Neuron (in vitro differentiated cells): ENCODE results near the gene KIR3DL3.
"Not testable (repeated sequence)": the region's sequence is repeated elsewhere in the genome, so short reads cannot be mapped to it uniquely, and the experiment has no call there.

ENCODE experiments used
- H2AFZ ChIP-seq: one replicate; pipeline ENCODE4 v1.6.1; 2013; ENCODE audit warnings: low read depth, mild to moderate bottlenecking, inconsistent platforms, low read length, moderate library complexity
- H3K27me3 ChIP-seq: one replicate; pipeline ENCODE4 v1.6.1; 2013; ENCODE audit warnings: low read length; ENCODE audit not compliant: insufficient read depth
- H3K36me3 ChIP-seq: one replicate; pipeline ENCODE4 v1.6.1; 2013; ENCODE audit warnings: low read length; ENCODE audit not compliant: insufficient read depth
- H3K4me1 ChIP-seq: one replicate; pipeline ENCODE4 v1.6.1; 2013; ENCODE audit warnings: low read length; ENCODE audit not compliant: insufficient read depth
- H3K4me3 ChIP-seq: 2 replicates; pipeline ENCODE4 v1.5.1; 2013; ENCODE audit warnings: mild to moderate bottlenecking, low read length, moderate library complexity
- H3K9me3 ChIP-seq: one replicate; pipeline ENCODE4 v1.6.1; 2013; ENCODE audit warnings: low read length

KIR3DL3 gene

DNA sequence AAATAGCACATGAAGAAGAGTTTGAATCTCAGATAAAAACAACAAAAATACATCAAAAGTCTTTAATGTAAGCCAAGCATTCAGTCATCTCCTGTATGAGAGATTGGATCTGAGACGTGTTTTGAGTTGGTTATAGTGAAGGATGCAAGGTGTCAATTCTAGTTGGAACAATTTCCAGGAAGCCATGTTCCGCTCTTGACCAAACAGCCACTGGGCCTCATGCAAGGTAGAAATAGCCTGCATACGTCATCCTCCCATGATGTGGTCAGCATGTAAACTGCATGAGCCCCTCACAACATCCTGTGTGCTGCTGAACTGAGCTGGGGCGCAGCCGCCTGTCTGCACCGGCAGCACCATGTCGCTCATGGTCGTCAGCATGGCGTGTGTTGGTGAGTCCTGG, at the start of gene KIR3DL3:
KIR3DL3 (plus strand) TSS at position 301 of the 400 bp plus-strand sequence; CDS start at position 356, 55 bp downstream.
- Histone ChIP-seq H3K9me3 (no peaks in the 10 kb centered on the region), H3K4me3 (no peak within 1 kb of the TSS), H3K27me3 (no peaks in the 10 kb centered on the region), H3K4me1 (no peaks in the 10 kb centered on the region), H2AFZ (no peak within 1 kb of the TSS), H3K36me3 (no peaks in the 10 kb centered on the region)

DNA sequence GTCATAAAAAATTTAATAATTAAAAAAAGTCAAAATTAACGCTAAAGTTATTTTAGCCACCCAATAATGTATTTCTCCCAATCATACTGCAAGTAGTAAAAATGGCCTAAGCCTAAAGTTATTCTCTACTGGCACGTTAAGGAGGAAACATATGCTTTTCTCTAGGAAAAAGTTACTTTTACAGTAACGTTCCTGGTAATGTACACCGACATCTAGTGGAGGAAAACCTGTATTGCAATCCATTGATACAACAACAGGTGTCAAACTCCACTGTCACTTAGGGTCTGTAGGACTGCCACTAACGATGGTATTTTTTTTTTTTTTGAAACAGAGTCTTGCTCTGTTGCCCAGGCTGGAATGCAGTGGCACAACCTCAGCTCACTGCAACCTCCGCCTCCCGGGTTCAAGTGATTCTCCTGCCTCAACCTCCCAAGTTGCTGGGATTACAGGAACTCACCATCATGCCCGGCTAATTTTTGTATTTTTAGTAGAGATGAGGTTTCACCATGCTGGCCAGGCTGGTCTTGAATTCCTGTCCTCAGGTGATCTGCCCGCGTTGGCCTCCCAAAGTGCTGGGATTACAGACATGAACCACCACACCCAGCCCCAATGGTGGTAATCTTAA, 47.9 kb upstream of the KIR3DL3 start:
- H2AFZ ChIP-seq, H3K36me3 ChIP-seq, H3K27me3 ChIP-seq, H3K9me3 ChIP-seq, H3K4me1 ChIP-seq, H3K4me3 ChIP-seq: not testable (repeated sequence)

DNA sequence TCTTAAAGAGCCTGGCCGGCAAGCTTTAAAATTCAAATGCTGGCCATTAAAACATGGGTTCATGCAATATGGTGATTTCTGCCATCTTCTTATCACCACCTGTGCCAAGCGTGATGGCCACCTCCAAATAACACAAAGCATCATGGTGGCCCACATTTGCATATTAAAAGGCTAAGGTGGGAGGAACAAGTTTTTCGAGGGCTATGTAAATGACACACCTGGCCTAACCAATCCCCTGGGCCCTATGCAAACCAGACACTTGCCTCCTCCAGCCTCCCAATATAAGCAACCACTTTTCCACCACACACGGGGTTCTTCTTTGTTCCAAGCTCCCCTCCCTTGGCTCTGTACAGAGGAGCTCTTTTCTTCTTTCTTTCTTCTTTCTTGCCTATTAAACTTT, 47.0 kb upstream of the KIR3DL3 start:
- H3K27me3 ChIP-seq: peaks cover 3% of the 10 kb centered on the region
- H3K4me3 ChIP-seq: no peak overlapping the region
- H3K9me3 ChIP-seq: no peaks in the 10 kb centered on the region
- H2AFZ ChIP-seq: no peak overlapping the region
- H3K36me3 ChIP-seq: no peaks in the 10 kb centered on the region
- no peaks in the 10 kb centered on the region for H3K4me1 ChIP-seq

DNA sequence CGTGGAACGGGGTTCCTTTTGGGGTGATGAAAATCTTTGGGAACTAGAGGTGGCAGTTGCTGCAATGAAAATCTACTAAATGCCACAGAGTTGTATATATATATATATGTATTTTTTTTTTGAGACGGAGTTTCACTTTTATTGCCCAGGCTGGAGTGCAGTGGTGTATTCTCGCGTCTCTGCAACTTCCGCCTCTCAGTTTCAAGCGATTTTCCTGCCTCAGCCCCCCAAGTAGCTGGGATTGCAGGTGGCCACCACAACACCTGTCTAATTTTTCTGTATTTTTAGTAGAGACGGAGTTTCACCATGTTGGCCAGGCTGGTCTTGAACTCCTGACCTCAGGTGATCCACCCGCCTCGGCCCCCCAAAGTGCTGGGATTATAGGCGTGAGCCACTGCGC, 42.6 kb upstream of the KIR3DL3 start:
- H3K4me3 ChIP-seq, H2AFZ ChIP-seq, H3K36me3 ChIP-seq, H3K27me3 ChIP-seq, H3K9me3 ChIP-seq, H3K4me1 ChIP-seq: not testable (repeated sequence)

DNA sequence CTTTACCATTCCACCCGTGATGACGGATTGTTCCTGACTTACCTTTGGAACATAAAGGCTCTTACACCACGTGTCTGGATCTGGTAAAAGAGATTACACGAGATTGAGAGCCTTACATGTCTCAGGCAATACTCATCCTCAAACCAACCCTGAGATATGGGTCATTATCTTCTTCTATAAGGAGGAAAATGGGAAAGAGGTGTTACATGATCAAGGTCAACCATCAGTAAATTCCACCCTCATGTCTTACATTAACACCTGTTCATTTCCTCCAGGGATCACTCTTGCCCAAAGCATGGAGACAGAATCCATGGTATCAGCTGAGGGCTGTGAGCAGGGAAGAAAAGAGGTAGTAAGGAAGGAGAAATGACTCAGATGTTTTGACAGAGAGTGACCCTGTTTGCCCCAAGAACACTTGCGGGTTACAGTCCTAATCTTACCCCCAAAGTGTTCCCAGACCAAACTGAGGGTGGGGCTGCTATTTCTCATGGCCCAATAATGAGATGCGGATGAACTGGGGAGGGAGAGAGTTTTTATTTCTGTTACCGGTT, 41.9 kb upstream of the KIR3DL3 start:
- H3K9me3 ChIP-seq: no peaks in the 10 kb centered on the region
- peaks cover under 1% of the 10 kb centered on the region for H3K27me3 ChIP-seq
- no peaks in the 10 kb centered on the region for H3K4me1 ChIP-seq
- no peak overlapping the region for H3K4me3 ChIP-seq
- H3K36me3 ChIP-seq: no peaks in the 10 kb centered on the region
- H2AFZ ChIP-seq: no peak overlapping the region

DNA sequence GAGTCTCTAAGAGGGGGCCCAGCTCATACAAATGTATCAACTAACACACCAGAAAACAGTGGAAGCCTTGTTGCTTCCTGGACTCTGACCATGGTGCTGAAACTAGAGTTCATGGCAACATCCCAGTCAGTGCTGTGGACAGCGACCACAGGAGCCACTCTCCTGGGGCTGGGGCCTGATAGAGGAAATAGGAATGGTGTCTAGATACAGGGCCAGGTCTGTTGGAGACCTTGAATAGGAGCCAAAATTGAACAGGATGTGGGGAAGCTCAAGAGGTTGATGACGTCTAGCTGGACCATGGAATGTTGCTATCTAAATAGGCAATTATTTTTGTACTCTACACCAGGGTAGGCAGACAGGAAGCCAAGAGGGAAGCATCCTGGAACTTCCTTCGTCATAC, 39.7 kb upstream of the KIR3DL3 start:
- no peaks in the 10 kb centered on the region for H3K9me3 ChIP-seq
- H3K4me1 ChIP-seq: no peaks in the 10 kb centered on the region
- H2AFZ ChIP-seq: no peak overlapping the region
- no peaks in the 10 kb centered on the region for H3K36me3 ChIP-seq
- no peaks in the 10 kb centered on the region for H3K27me3 ChIP-seq
- H3K4me3 ChIP-seq: no peak overlapping the region

DNA sequence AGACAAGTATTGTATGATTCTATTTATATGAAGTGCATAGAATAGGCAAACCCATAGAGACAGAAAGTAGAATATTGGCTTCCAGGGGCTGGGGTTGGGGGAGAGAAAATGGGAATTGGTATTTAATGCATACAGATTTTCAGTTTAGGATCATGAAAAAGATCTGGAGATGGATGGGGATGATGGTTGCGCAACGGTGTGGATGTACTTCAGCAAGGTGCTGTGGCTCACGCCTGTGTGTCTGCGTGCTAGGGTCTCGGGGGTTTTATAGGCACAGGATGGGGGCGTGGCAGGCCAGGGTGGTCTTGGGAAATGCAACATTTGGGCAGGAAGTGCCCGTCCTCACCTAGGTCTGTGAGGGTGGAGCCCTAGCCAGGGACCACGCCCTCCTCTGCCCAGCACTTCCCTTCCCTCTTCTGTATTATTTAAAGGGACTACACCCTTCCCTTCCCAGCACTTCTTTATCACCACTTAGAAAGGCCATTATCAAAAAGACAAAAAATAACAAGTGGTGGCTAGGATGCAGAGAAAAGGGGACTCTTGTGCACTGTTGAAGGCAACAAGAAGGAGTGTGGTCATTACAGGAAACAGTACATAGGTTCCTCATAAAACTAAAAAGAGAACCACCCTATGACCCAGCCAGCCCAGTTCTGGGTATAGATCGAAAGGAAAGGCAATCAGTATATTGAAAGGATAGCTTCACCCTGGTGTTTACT, 32.5 kb upstream of the KIR3DL3 start:
- no peak overlapping the region for H2AFZ ChIP-seq
- H3K4me1 ChIP-seq: no peaks in the 10 kb centered on the region
- no peaks in the 10 kb centered on the region for H3K9me3 ChIP-seq
- H3K27me3 ChIP-seq: no peaks in the 10 kb centered on the region
- H3K4me3 ChIP-seq: no peak overlapping the region
- no peaks in the 10 kb centered on the region for H3K36me3 ChIP-seq

DNA sequence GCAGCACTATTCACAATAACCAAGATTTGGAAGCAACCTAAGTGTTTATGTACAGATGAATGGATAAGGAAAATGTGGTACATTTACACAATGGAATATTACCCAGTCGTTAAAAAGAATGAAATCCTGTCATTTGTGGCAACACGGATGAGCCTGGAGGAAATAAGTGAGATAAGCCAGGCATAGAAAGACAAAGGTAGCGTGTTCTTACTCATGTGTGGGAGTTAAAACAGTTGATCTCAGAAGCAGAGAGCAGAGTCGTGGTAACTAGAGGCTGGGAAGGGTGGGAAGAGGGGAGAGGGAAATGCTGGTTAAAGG, 32.0 kb upstream of the KIR3DL3 start:
- no peaks in the 10 kb centered on the region for H3K36me3 ChIP-seq
- H3K4me1 ChIP-seq: no peaks in the 10 kb centered on the region
- H3K9me3 ChIP-seq: no peaks in the 10 kb centered on the region
- no peaks in the 10 kb centered on the region for H3K27me3 ChIP-seq
- no peak overlapping the region for H2AFZ ChIP-seq
- no peak overlapping the region for H3K4me3 ChIP-seq

DNA sequence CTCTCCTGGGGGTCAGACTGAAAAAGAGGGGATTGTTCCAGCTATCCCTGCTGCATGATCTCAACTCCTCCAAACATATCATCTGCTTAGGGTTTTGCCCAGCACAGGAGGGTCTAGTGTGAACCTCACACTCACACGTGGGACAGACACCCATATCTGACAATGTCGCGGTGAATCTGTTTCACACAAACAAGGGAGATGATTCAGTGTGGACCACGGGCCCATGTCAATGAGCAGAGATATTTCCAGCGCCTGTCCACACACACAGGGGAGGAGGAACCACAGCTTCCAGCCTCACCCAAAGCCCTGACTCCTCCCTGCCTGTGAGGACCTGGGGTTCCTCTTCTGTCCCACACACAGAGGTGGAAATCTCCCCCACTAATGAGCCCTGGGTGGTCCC, 29.6 kb upstream of the KIR3DL3 start:
- Histone ChIP-seq H3K27me3 (peaks cover 4% of the 10 kb centered on the region), H3K9me3 (no peaks in the 10 kb centered on the region), H2AFZ (no peak overlapping the region), H3K36me3 (no peaks in the 10 kb centered on the region), H3K4me3 (no peak overlapping the region), H3K4me1 (no peaks in the 10 kb centered on the region)

DNA sequence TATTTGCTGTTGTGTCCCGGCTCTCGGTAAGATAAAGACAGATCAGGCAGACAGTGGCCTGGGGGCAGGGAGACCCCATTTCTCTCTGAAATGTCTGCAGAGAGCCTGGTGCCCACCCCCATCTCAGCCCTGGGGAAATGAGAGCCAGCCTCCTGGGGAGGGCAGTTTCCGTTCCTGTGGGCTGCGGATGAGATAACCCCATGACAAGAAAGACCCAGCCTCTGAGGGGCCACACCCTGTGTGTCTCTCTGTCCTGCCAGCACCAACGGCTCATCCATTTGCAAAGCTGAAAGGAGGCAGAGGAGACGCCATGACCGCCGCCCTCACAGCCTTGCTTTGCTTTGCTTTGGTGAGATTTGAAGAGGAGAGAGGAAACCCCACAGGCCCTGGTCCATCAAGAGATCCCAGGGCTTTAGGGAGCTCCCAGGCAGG, 28.1 kb upstream of the KIR3DL3 start:
- no peaks in the 10 kb centered on the region for H3K9me3 ChIP-seq
- no peak overlapping the region for H3K4me3 ChIP-seq
- H3K27me3 ChIP-seq: peaks cover 4% of the 10 kb centered on the region
- H3K4me1 ChIP-seq: no peaks in the 10 kb centered on the region
- no peak overlapping the region for H2AFZ ChIP-seq
- no peaks in the 10 kb centered on the region for H3K36me3 ChIP-seq

DNA sequence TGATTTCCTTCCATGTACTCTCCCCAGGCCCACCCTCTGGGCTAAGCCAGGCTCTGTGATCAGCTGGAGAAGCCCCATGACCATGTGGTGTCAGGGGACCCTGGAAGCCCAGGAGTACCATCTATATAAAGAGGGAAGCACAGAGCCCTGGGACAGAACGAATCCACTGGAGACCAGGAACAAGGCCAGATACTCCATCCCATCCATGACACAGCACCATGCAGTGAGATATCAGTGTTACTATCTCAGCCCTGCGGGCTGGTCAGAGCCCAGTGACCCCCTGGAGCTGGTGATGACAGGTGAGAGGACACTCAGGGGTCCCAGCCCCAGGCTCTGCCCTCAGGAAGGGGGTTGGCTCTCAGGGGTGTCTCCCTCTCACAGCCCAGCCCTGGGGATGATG, 27.5 kb upstream of the KIR3DL3 start:
- no peaks in the 10 kb centered on the region for H3K9me3 ChIP-seq
- H3K4me3 ChIP-seq: no peak overlapping the region
- no peaks in the 10 kb centered on the region for H3K4me1 ChIP-seq
- no peak overlapping the region for H2AFZ ChIP-seq
- H3K27me3 ChIP-seq: peaks cover 4% of the 10 kb centered on the region
- no peaks in the 10 kb centered on the region for H3K36me3 ChIP-seq

DNA sequence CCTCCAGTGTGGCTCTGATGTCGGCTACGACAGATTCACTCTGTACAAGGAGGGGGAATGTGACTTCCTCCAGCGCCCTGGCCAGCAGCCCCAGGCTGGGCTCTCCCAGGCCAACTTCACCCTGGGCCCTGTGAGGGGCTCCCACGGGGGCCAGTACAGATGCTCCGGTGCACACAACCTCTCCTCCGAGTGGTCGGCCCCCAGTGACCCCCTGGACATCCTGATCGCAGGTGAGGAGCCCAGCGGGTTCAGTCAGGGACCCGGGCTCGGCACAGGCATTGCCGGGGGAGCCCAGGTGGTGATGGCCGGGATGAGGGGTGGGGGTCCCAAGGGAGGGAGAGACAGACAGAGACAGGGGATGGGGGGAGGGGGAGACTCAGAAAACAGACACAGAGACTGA, 26.5 kb upstream of the KIR3DL3 start:
- H3K27me3 ChIP-seq, H3K4me1 ChIP-seq, H3K9me3 ChIP-seq, H2AFZ ChIP-seq, H3K36me3 ChIP-seq, H3K4me3 ChIP-seq: not testable (repeated sequence)

DNA sequence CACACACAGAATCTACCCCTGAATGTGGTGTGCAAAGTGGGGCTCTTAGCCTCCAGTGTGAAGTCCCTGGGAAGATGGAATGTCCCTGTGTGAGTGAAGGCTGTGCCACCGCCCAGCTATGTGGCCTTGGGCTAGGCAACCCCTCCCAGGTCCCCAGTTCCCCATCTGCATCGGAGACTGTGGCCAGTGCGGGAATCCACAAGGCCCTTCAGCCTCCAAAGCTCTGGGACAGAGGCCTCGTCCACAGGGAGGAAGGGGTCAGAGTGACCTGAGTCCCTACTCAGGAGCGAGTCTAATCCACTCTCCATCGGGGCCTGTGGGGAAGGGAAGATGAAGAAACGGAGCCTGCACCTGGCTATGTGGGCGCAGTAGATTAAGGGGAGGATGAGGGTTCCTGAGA, 19.3 kb upstream of the KIR3DL3 start:
- no peaks in the 10 kb centered on the region for H3K36me3 ChIP-seq
- H3K4me3 ChIP-seq: no peak overlapping the region
- no peaks in the 10 kb centered on the region for H3K9me3 ChIP-seq
- no peak overlapping the region for H2AFZ ChIP-seq
- no peaks in the 10 kb centered on the region for H3K4me1 ChIP-seq
- no peaks in the 10 kb centered on the region for H3K27me3 ChIP-seq

DNA sequence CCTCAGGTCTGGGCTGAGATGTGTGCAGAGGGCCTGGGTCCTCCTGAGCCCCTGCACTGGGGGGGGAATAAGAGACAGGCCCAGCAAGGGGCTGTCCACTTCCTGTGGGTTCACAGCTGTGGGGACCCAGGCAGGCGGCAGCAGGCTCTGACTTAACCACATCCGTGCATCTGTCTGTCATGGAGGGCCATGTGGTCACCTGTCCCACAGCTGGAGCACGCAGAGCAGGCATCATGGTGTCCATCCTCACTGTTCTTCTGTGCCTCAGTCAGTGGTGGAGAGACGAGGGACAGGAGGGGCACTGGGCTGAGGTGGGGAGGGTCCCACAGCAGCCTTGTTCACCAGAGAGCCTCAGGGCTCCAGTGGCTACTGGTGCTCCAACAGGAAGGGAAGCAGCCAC, 16.3 kb upstream of the KIR3DL3 start:
- Histone ChIP-seq H3K27me3 (no peaks in the 10 kb centered on the region), H3K36me3 (no peaks in the 10 kb centered on the region), H2AFZ (no peak overlapping the region), H3K9me3 (no peaks in the 10 kb centered on the region), H3K4me1 (no peaks in the 10 kb centered on the region), H3K4me3 (no peak overlapping the region)
